B cell (primary cell): ENCODE results near the gene RIN2. TPM values are rescaled to one million over a fixed set of nuclear protein-coding genes. Genes with fewer than 3 reads are reported as not detected.

Experiments
- ATAC-seq: fragments of 200-7000 bp; cut with Tn5 transposase; one replicate; pipeline ENCODE4 v1.10.0; 2021; ENCODE audit warnings: low read depth, mild to moderate bottlenecking, moderate number of reproducible peaks, moderate library complexity
- CTCF ChIA-PET: fragments of 350-600 bp; sonication (Branson Sonifier 250); formaldehyde crosslinking; loops from one replicate; lab custom pipeline; 2021; ENCODE audit warnings: antibody characterized with exemption, inconsistent platforms; lab: Charles Lee
- POLR2A ChIA-PET: fragments of 350-600 bp; sonication (Branson Sonifier 250); formaldehyde crosslinking; loops from one replicate; lab custom pipeline; 2021; ENCODE audit warnings: antibody characterized with exemption; lab: Charles Lee
- DNase-seq: peaks from one replicate; pipeline ENCODE4 v3.0.0; 2013
- H2AFZ ChIP-seq: 2 replicates; pipeline ENCODE4 v1.6.1; 2012; ENCODE audit warnings: mild to moderate bottlenecking, low read depth, low read length; ENCODE audit not compliant: insufficient read depth, poor library complexity, severe bottlenecking
- H3K27ac ChIP-seq, 2 donors: 1 replicate in 1 of 2; 2 replicates in 1 of 2; pipeline ENCODE4 v1.5.1; 2012 to 2013; ENCODE audit warnings: low read length in 2 of 2, mild to moderate bottlenecking in 2 of 2, moderate library complexity in 1 of 2
- H3K27me3 ChIP-seq, 4 experiments: fragments of 200-600 bp in 1 of 4; sonication (generic) in 1 of 4; replicated peaks in 1 of 4; 1 replicate in 2 of 4; 2 replicates in 2 of 4; pipeline versions ENCODE4 v1.6.1 to v1.7.0; 2013 to 2016; ENCODE audit warnings: low read length in 3 of 4, mild to moderate bottlenecking in 2 of 4, mixed read lengths in 1 of 4, moderate library complexity in 1 of 4; ENCODE audit not compliant: insufficient read depth in 4 of 4, control insufficient read depth in 3 of 4; ENCODE audit errors: control extremely low read depth in 1 of 4
- H3K36me3 ChIP-seq, 2 experiments: replicated peaks in 1 of 2; 1 replicate in 1 of 2; 2 replicates in 1 of 2; pipeline versions ENCODE4 v1.6.1 to v1.7.1; 2013; ENCODE audit warnings: low read length in 1 of 2; ENCODE audit not compliant: insufficient read depth in 2 of 2, control insufficient read depth in 1 of 2; ENCODE audit errors: control extremely low read depth in 1 of 2, extremely low read depth in 1 of 2
- H3K4me1 ChIP-seq, 2 donors: fragments of 200-600 bp in 1 of 2; sonication (generic) in 1 of 2; 1 replicate in 1 of 2; 2 replicates in 1 of 2; pipeline versions ENCODE4 v1.5.1 to v1.6.1; 2013 to 2017; ENCODE audit warnings: low read length in 2 of 2; ENCODE audit not compliant: control insufficient read depth in 2 of 2, insufficient read depth in 2 of 2
- H3K4me2 ChIP-seq: replicated peaks from 2 replicates; pipeline ENCODE3; 2012; ENCODE audit warnings: mild to moderate bottlenecking, low read depth, low read length; ENCODE audit not compliant: poor library complexity, severe bottlenecking
- H3K4me3 ChIP-seq, 5 experiments: fragments of 200-600 bp in 1 of 5; sonication (generic) in 1 of 5; 1 replicate in 3 of 5; 2 replicates in 2 of 5; pipeline versions ENCODE4 v1.5.1 to v1.7.0; 2011 to 2016; ENCODE audit warnings: low read length in 4 of 5, mild to moderate bottlenecking in 4 of 5, low read depth in 2 of 5, control low read depth in 1 of 5, moderate library complexity in 1 of 5; ENCODE audit not compliant: insufficient read depth in 1 of 5; ENCODE audit errors: control extremely low read depth in 1 of 5, extremely low read depth in 1 of 5
- H3K79me2 ChIP-seq: fragments of 200-600 bp; sonication (generic); one replicate; pipeline ENCODE4 v1.6.0; 2016; ENCODE audit warnings: low read length; ENCODE audit not compliant: control insufficient read depth, insufficient read depth
- H3K9ac ChIP-seq: fragments of 200-600 bp; sonication (generic); 2 replicates; pipeline ENCODE4 v1.6.1; 2017; ENCODE audit warnings: mild to moderate bottlenecking, low read length, moderate library complexity
- H3K9me3 ChIP-seq, 3 donors: one replicate each; pipeline versions ENCODE4 v1.6.1 to v1.7.1; 2013; ENCODE audit warnings: low read length in 2 of 3; ENCODE audit not compliant: control insufficient read depth in 2 of 3, insufficient read depth in 1 of 3; ENCODE audit errors: control extremely low read depth in 1 of 3
- H4K20me1 ChIP-seq: 2 replicates; pipeline ENCODE4 v1.6.0; 2012; ENCODE audit warnings: mild to moderate bottlenecking, low read length; ENCODE audit not compliant: insufficient read depth, control insufficient read depth, poor library complexity, severe bottlenecking
- H3K27ac Mint-ChIP-seq: one replicate; pipeline ENCODE4 v1.8.0; 2021; ENCODE audit warnings: mixed read lengths
- H3K27me3 Mint-ChIP-seq: one replicate; pipeline ENCODE4 v1.8.0; 2021; ENCODE audit warnings: mixed read lengths
- H3K4me1 Mint-ChIP-seq: one replicate; pipeline ENCODE4 v1.8.0; 2021; ENCODE audit warnings: mixed read lengths
- H3K4me3 Mint-ChIP-seq: one replicate; pipeline ENCODE4 v1.8.0; 2021; ENCODE audit warnings: mixed read lengths
- H3K9me3 Mint-ChIP-seq: one replicate; pipeline ENCODE4 v1.8.0; 2022; ENCODE audit warnings: mixed read lengths; ENCODE audit not compliant: insufficient read depth
- EZH2 ChIP-seq: IDR thresholded peaks from 2 replicates; pipeline ENCODE4 v1.6.1; 2012; ENCODE audit warnings: borderline replicate concordance, low read depth, mild to moderate bottlenecking, moderate library complexity, low read length; ENCODE audit not compliant: insufficient read depth, poor library complexity, severe bottlenecking
- WGBS: methylation state at CpG from one replicate; pipeline ENCODE4 v1.1.5; 2013; ENCODE audit warnings: missing lambda C conversion rate; ENCODE audit not compliant: insufficient coverage; 5-methylcytosine and 5-hydroxymethylcytosine counted together
- intact Hi-C: fragments of 100-400 bp; cut with micrococcal nuclease; formaldehyde crosslinking; loops from one replicate; pipeline ENCODE4 v1.10.0; 2022
- polyA plus RNA-seq: library from polyadenylated mRNA; depleted of rRNA; stranded (reverse); fragments of >200 nt; gene quantifications from 2 replicates; pipeline ENCODE4 v1.2.3, GENCODE V29; 2012
- total RNA-seq, 2 donors: library from RNA; stranded (reverse); fragments of 120-200 nt in 1 of 2; gene quantifications; 1 replicate in 1 of 2; 2 replicates in 1 of 2; pipeline versions ENCODE4 v1.2.3 to v1.2.4, GENCODE V29; 2013 to 2022
- TF ChIP-seq, protein P1 (sequence below): fragments of 200-600 bp; IDR thresholded peaks from one replicate; pipeline ENCODE4 v1.8.0; 2022; ENCODE audit warnings: antibody characterized with exemption, mild to moderate bottlenecking

The RIN2 gene
- total and polyA plus RNA-seq, 2 donors (not counting 1 experiment from before 2014, with no cell fraction given): 0.15 to 0.32 TPM

DNA sequence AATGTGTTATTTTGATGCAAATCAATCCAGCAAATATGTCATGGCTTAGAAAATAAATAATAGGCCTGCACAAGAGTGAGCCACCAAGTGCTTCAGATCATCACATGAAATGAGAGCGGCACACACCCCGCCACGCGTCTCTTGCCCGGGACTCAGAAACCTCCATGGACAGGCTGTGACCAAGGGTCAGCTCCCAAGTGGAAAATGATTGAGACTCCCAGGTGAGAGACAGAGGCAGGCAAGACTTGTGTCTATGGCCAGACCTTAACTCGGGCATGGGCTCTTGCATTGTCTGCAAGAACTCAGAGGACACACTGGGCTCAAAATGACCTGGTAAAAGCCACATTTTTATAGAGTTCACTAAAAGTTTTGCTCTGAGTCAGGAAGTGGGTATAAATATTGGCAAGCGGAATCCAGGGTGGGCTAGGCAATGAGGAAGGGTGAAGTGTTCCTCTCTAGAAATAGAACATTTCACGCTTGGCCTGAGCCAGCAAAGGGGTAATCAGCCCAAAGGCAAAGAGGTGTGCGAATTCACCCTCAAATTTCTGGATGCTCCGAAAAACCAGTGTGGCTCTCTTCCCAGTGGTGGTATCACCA lies 30.7 kb upstream of the RIN2 start:
- POLR2A ChIA-PET: no interaction called here
- Histone ChIP-seq H3K4me2 (peak overlapping the region; percentile 42), H3K4me3 (no peak overlapping the region), H3K79me2 (no peaks in the 10 kb centered on the region), H2AFZ (no peak overlapping the region), H3K27ac (no peak overlapping the region), H3K36me3 (no peaks in the 10 kb centered on the region), H4K20me1 (no peaks in the 10 kb centered on the region), H3K9me3 (peaks cover 0 to 6% (median 0%) of the 10 kb centered on the region in 3 donors), H3K9ac (no peak overlapping the region), H3K4me1 (peaks cover 20 to 24% of the 10 kb centered on the region in 2 donors), H3K27me3 (no peaks in the 10 kb centered on the region)
- Mint-ChIP-seq H3K9me3 (no peaks in the 10 kb centered on the region), H3K4me3 (no peak overlapping the region), H3K4me1 (peaks cover 29% of the 10 kb centered on the region), H3K27ac (no peak overlapping the region), H3K27me3 (no peaks in the 10 kb centered on the region)
- intact Hi-C loops: loop anchor here (1.0 kb wide), 1 partner anchor 21 kb away; no protein-coding TSS in a partner anchor
- TF ChIP-seq, protein P1, sequence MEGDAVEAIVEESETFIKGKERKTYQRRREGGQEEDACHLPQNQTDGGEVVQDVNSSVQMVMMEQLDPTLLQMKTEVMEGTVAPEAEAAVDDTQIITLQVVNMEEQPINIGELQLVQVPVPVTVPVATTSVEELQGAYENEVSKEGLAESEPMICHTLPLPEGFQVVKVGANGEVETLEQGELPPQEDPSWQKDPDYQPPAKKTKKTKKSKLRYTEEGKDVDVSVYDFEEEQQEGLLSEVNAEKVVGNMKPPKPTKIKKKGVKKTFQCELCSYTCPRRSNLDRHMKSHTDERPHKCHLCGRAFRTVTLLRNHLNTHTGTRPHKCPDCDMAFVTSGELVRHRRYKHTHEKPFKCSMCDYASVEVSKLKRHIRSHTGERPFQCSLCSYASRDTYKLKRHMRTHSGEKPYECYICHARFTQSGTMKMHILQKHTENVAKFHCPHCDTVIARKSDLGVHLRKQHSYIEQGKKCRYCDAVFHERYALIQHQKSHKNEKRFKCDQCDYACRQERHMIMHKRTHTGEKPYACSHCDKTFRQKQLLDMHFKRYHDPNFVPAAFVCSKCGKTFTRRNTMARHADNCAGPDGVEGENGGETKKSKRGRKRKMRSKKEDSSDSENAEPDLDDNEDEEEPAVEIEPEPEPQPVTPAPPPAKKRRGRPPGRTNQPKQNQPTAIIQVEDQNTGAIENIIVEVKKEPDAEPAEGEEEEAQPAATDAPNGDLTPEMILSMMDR: no peak
- no peak for TF ChIP-seq EZH2
- no peak for DNase-seq
- CTCF ChIA-PET: interaction anchor here (1.0 kb wide), 1 partner anchor 35 kb away, joined by 3 read pairs; no protein-coding TSS in a partner anchor
- ATAC-seq: no peak
- 63% methylated on average over 10 of the region's 10 CpGs for WGBS

GRCh38 chr20:19729672-19730071 lies 28.4 kb upstream of the RIN2 start:
- no peak overlapping the region for H3K9ac ChIP-seq
- peaks cover 0 to 6% (median 0%) of the 10 kb centered on the region in 3 donors for H3K9me3 ChIP-seq
- H3K27ac ChIP-seq: no peak overlapping the region
- DNase-seq: no peak
- intact Hi-C loops: no loop called here
- no peak for TF ChIP-seq EZH2
- TF ChIP-seq, protein P1: no peak
- CTCF ChIA-PET: no interaction called here
- Mint-ChIP-seq H3K9me3 (no peaks in the 10 kb centered on the region), H3K27me3 (no peaks in the 10 kb centered on the region), H3K4me3 (no peak overlapping the region), H3K27ac (no peak overlapping the region), H3K4me1 (peaks cover 29% of the 10 kb centered on the region)
- no peak overlapping the region for H2AFZ ChIP-seq
- no peak overlapping the region for H3K4me3 ChIP-seq
- WGBS: 81% methylated on average over 4 of the region's 4 CpGs
- peaks cover 20 to 24% of the 10 kb centered on the region in 2 donors for H3K4me1 ChIP-seq
- no peaks in the 10 kb centered on the region for H3K36me3 ChIP-seq
- POLR2A ChIA-PET: no interaction called here
- no peak overlapping the region for H3K4me2 ChIP-seq
- no peaks in the 10 kb centered on the region for H3K79me2 ChIP-seq
- ATAC-seq: no peak
- H4K20me1 ChIP-seq: no peaks in the 10 kb centered on the region
- no peaks in the 10 kb centered on the region for H3K27me3 ChIP-seq
